Smooth muscle cell (in vitro differentiated cells): ENCODE measurements around the gene LRRC61. TPM values are rescaled to one million over a fixed set of nuclear protein-coding genes. Genes with fewer than 3 reads are reported as not detected.

Experiments used
- DNase-seq: peaks from one replicate; lab custom pipeline; 2025; ENCODE audit not compliant: unreplicated experiment; lab: John Stamatoyannopoulos, UW
- H2AFZ ChIP-seq: fragments of 200-600 bp; sonication (generic); 2 replicates; pipeline ENCODE4 v1.6.0; 2016; ENCODE audit warnings: antibody characterized with exemption, low read depth, mild to moderate bottlenecking
- H3F3A ChIP-seq: fragments of 200-600 bp; sonication (generic); 2 replicates; pipeline ENCODE4 v1.6.0; 2017; ENCODE audit warnings: antibody characterized with exemption, low read depth
- H3K27ac ChIP-seq: fragments of 200-600 bp; sonication (generic); 2 replicates; pipeline ENCODE4 v1.5.1; 2016; ENCODE audit warnings: low read depth, mild to moderate bottlenecking
- H3K27me3 ChIP-seq: fragments of 200-600 bp; sonication (generic); 2 replicates; pipeline ENCODE4 v1.6.1; 2016; ENCODE audit warnings: low read depth, mild to moderate bottlenecking
- H3K36me3 ChIP-seq: fragments of 200-600 bp; sonication (generic); 2 replicates; pipeline ENCODE4 v1.5.1; 2016; ENCODE audit warnings: low read depth
- H3K4me1 ChIP-seq: fragments of 200-600 bp; sonication (generic); 2 replicates; pipeline ENCODE4 v1.5.1; 2016; ENCODE audit warnings: low read depth
- H3K4me2 ChIP-seq: fragments of 200-600 bp; sonication (generic); 2 replicates; pipeline ENCODE4 v1.6.0; 2016; ENCODE audit warnings: mild to moderate bottlenecking
- H3K4me3 ChIP-seq: fragments of 200-600 bp; sonication (generic); 2 replicates; pipeline ENCODE4 v1.5.1; 2016; ENCODE audit warnings: mild to moderate bottlenecking
- H3K79me2 ChIP-seq: fragments of 200-600 bp; sonication (generic); 2 replicates; pipeline ENCODE4 v1.6.0; 2016; ENCODE audit warnings: low read depth, mild to moderate bottlenecking
- H3K9ac ChIP-seq: fragments of 200-600 bp; sonication (generic); 2 replicates; pipeline ENCODE4 v1.6.0; 2016; ENCODE audit warnings: low read depth
- H3K9me3 ChIP-seq: fragments of 200-600 bp; sonication (generic); replicated peaks from 2 replicates; pipeline ENCODE4 v1.5.1; 2016; ENCODE audit warnings: low read depth
- H4K20me1 ChIP-seq: fragments of 200-600 bp; sonication (generic); 2 replicates; pipeline ENCODE4 v1.6.0; 2016; ENCODE audit warnings: low read depth
- CTCF ChIP-seq: fragments of 200-600 bp; sonication (generic); IDR thresholded peaks from 2 replicates; pipeline ENCODE4 v1.5.1; 2017; ENCODE audit warnings: borderline replicate concordance, mild to moderate bottlenecking, antibody characterized with exemption; ENCODE audit not compliant: insufficient read depth, poor library complexity, severe bottlenecking
- WGBS: methylation state at CpG from one replicate; pipeline ENCODE4 v1.1.7; 2016; ENCODE audit warnings: low lambda C conversion rate; 5-methylcytosine and 5-hydroxymethylcytosine counted together
- polyA plus RNA-seq: library from polyadenylated mRNA; unstranded; fragments of >200 nt; fragmentation: Nextera tagmentation; extraction: Ambion mirVana; gene quantifications from 2 replicates; pipeline ENCODE4 v1.2.1, GENCODE V29; 2016
- total RNA-seq: library from RNA; depleted of rRNA; stranded (reverse); fragments of >200 nt; gene quantifications from 2 replicates; pipeline ENCODE4 v1.2.3, GENCODE V29; 2014

LRRC61 gene
- total and polyA plus RNA-seq, 2 experiments from 2014 or later, result 6.9 to 14.7 TPM

- Histone ChIP-seq H3K36me3 (no peaks in the 10 kb centered on the region), H3K4me3 (peak overlapping the region; percentile 48), H2AFZ (peak overlapping the region; percentile 58), H3K4me2 (peak overlapping the region; percentile 87), H3F3A (no peaks in the 10 kb centered on the region), H4K20me1 (no peaks in the 10 kb centered on the region), H3K27ac (no peak overlapping the region), H3K9me3 (no peaks in the 10 kb centered on the region), H3K79me2 (no peaks in the 10 kb centered on the region), H3K9ac (no peak overlapping the region), H3K4me1 (peaks cover 16% of the 10 kb centered on the region), H3K27me3 (peaks cover 29% of the 10 kb centered on the region)
- DNase-seq, result no peak
- no peak for TF ChIP-seq CTCF
- 5% methylated on average over 13 of the region's 29 CpGs for WGBS
These were observed 17.7 kb downstream of the LRRC61 start for GRCh38 chr7:150340875-150341262.

GRCh38 chr7:150341263-150342120, 18.3 kb downstream of the LRRC61 start, which contains the start of gene RARRES2:
Gene RARRES2 (minus strand): TSS chr7:150341629. CDS start chr7:150340609, 1,020 bp downstream.
- H3F3A ChIP-seq, result no peaks in the 10 kb centered on the region
- TF ChIP-seq CTCF, result no peak
- H3K27ac ChIP-seq, result no peak within 1 kb of the TSS
- no peaks in the 10 kb centered on the region for H3K36me3 ChIP-seq
- H3K4me2 ChIP-seq, result peak within 1 kb of the TSS; percentile 87
- no peaks in the 10 kb centered on the region for H3K9me3 ChIP-seq
- H3K4me3 ChIP-seq, result peak within 1 kb of the TSS; percentile 48
- peaks cover 29% of the 10 kb centered on the region for H3K27me3 ChIP-seq
- 4% methylated on average over 27 of the region's 49 CpGs for WGBS
- no peak for DNase-seq
- H3K4me1 ChIP-seq, result peaks cover 16% of the 10 kb centered on the region
- H4K20me1 ChIP-seq, result no peaks in the 10 kb centered on the region
- no peaks in the 10 kb centered on the region for H3K79me2 ChIP-seq
- peak within 1 kb of the TSS; percentile 58 for H2AFZ ChIP-seq
- H3K9ac ChIP-seq, result no peak within 1 kb of the TSS

- Histone ChIP-seq H3K27me3 (peaks cover 29% of the 10 kb centered on the region), H3K27ac (no peak overlapping the region), H3K9ac (no peak overlapping the region), H3K4me1 (peaks cover 16% of the 10 kb centered on the region), H2AFZ (no peak overlapping the region), H3K36me3 (no peaks in the 10 kb centered on the region), H3K9me3 (no peaks in the 10 kb centered on the region), H4K20me1 (no peaks in the 10 kb centered on the region), H3K79me2 (no peaks in the 10 kb centered on the region), H3F3A (no peaks in the 10 kb centered on the region), H3K4me3 (no peak overlapping the region), H3K4me2 (peak overlapping the region; percentile 87)
- no peak for DNase-seq
- no peak for TF ChIP-seq CTCF
- 82% methylated on average over 9 of the region's 9 CpGs for WGBS
These were observed 18.9 kb downstream of the LRRC61 start for GRCh38 chr7:150342121-150342408.

GRCh38 chr7:150343225-150343624, 20.1 kb downstream of the LRRC61 start:
- 97% methylated on average over 2 of the region's 2 CpGs for WGBS
- no peaks in the 10 kb centered on the region for H3K9me3 ChIP-seq
- H3K36me3 ChIP-seq, result no peaks in the 10 kb centered on the region
- peaks cover 29% of the 10 kb centered on the region for H3K27me3 ChIP-seq
- H3K79me2 ChIP-seq, result no peaks in the 10 kb centered on the region
- no peak overlapping the region for H3K9ac ChIP-seq
- no peak overlapping the region for H2AFZ ChIP-seq
- no peak overlapping the region for H3K27ac ChIP-seq
- DNase-seq, result no peak
- no peak overlapping the region for H3K4me3 ChIP-seq
- peaks cover 16% of the 10 kb centered on the region for H3K4me1 ChIP-seq
- H4K20me1 ChIP-seq, result no peaks in the 10 kb centered on the region
- H3K4me2 ChIP-seq, result no peak overlapping the region
- H3F3A ChIP-seq, result no peaks in the 10 kb centered on the region
- no peak for TF ChIP-seq CTCF
